ENCODE measurements around the gene MALSU1.

- TF ChIP-seq CTCF (IDR thresholded peaks at IDR 0.05) (no peak), POLR2A (IDR thresholded peaks at IDR 0.05) (no peak)
Measured at GRCh38 chr7:23334482-23335056, 35.4 kb downstream of the MALSU1 start.

Data from testis (tissue), 2 donors.